ENCODE measurements around the gene CTSE. TPM values are rescaled to one million over a fixed set of nuclear protein-coding genes. Genes with fewer than 3 reads are reported as not detected.

CTSE gene
- total and polyA plus RNA-seq, 2 of the 8 experiments (the other 6 are each of a cell fraction or from before 2014, with no cell fraction given) = 0.03 TPM; not detected in 1

DNA sequence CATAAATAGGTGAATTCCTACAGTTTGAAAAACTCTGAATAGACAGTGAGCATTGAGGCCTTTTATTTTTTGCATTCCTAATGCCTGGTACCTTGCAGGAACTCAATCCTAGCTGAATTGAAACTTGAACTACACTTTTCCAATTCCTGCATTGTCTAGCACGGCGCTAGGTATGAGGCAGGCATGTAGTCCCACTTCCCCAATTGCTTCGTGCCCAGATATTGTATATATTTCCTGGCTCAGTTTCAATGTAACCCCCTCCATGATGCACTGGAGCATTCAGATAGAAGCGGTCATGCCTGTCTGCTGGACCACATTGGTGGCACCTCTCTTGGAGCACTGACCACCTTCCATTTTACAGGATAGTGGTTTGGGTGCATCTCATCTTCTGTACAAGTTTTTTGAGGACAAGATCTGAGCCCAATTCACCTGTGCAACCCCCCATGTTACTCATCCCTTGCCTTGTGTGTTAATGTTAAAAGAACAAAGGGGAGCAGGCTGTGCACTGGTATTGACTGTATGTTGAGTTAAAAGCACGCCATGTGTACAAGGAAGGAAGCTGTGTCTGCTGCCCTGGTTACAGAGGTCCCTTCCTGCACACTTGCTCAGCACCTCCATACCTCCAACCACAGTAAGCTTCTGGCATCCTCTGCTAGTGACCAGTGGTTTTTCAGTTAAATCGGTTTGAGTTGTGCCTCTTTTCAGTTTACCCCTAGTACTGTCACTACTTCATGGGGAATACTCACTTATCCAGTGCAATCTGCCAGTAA lies 10.5 kb downstream of the CTSE start:
- no peaks in the 10 kb centered on the region for H4K20me1 ChIP-seq (replicated peaks in 1 of 2; ENCODE audit: control insufficient read depth in 1 of 2, insufficient read depth in 2 of 2, low read length in 2 of 2)
- no peaks in the 10 kb centered on the region for H3K23me2 ChIP-seq (ENCODE audit: low read depth, low read length)
- no peak overlapping the region for H2BK5ac ChIP-seq (ENCODE audit: low read depth, low read length)
- H4K8ac ChIP-seq (ENCODE audit: extremely low read depth, insufficient read depth, low read length) = no peak overlapping the region
- H3K14ac ChIP-seq (ENCODE audit: insufficient read length) = no peak overlapping the region
- ChIA-PET CTCF (ENCODE audit: partially characterized antibody) (interaction anchor here (0.6 to 1.1 kb wide), 2 partner anchors 14 to 88 kb away, joined by 3 read pairs; no protein-coding TSS in a partner anchor), POLR2A (ENCODE audit: partially characterized antibody) (no interaction called here)
- no peak overlapping the region for H2AFZ ChIP-seq (ENCODE audit: low read length)
- H3K23ac ChIP-seq (ENCODE audit: insufficient read length) = no peak overlapping the region
- no peak overlapping the region for H2BK15ac ChIP-seq (ENCODE audit: low read length)
- no peak overlapping the region for H2AK5ac ChIP-seq (ENCODE audit: low read depth, low read length)
- H3K4ac ChIP-seq (replicated peaks; ENCODE audit: insufficient read length, low read depth, low read length) = no peak overlapping the region
- H3K79me2 ChIP-seq (ENCODE audit: control insufficient read depth in 1 of 2, insufficient read depth in 2 of 2, low read length in 2 of 2) = no peaks in the 10 kb centered on the region
- no peak overlapping the region for H2BK120ac ChIP-seq (replicated peaks; ENCODE audit: low read depth, low read length)
- no peak overlapping the region for H3K9ac ChIP-seq (replicated peaks in 1 of 4; ENCODE audit: extremely low read depth in 1 of 4, low read depth in 3 of 4, low read length in 3 of 4)
- no peak overlapping the region for H4K5ac ChIP-seq (ENCODE audit: insufficient read length, low read depth, low read length)
- H2BK20ac ChIP-seq (ENCODE audit: low read length) = no peak overlapping the region
- H3K4me1 ChIP-seq (replicated peaks in 1 of 4; ENCODE audit: control insufficient read depth in 3 of 4, insufficient read depth in 4 of 4, low read length in 3 of 4) = no peaks in the 10 kb centered on the region
- H3K9me3 ChIP-seq (ENCODE audit: insufficient read depth in 2 of 2, low read depth in 1 of 2, low read length in 1 of 2) = no peaks in the 10 kb centered on the region
- H4K91ac ChIP-seq (replicated peaks; ENCODE audit: insufficient read length, low read length) = no peak overlapping the region
- H3K36me3 ChIP-seq (ENCODE audit: control insufficient read depth in 2 of 4, insufficient read depth in 4 of 4, low read length in 3 of 4) = no peaks in the 10 kb centered on the region
- no peak overlapping the region for H3K4me2 ChIP-seq (ENCODE audit: insufficient read depth in 1 of 2, low read depth in 2 of 2, low read length in 2 of 2)
- H2BK12ac ChIP-seq (ENCODE audit: low read depth, low read length) = no peak overlapping the region
- TF ChIP-seq POLR2A (IDR thresholded peaks at IDR 0.05; ENCODE audit: control extremely low read depth in 1 of 2, low read depth in 2 of 2, low read length in 2 of 2) = no peak
- no peak for TF ChIP-seq SAP30 (IDR thresholded peaks at IDR 0.05; ENCODE audit: insufficient read depth, insufficient replicate concordance, low read length)
- TF ChIP-seq, protein P1, sequence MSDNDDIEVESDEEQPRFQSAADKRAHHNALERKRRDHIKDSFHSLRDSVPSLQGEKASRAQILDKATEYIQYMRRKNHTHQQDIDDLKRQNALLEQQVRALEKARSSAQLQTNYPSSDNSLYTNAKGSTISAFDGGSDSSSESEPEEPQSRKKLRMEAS (IDR thresholded peaks at IDR 0.05) = no peak
- TF ChIP-seq NRF1 (IDR thresholded peaks at IDR 0.05; ENCODE audit: low read depth, low read length) = no peak
- no peak for TF ChIP-seq JUND (IDR thresholded peaks at IDR 0.05; ENCODE audit: low read length)
- TF ChIP-seq CBX8 (IDR thresholded peaks at IDR 0.05; ENCODE audit: borderline replicate concordance, low read depth, low read length) = no peak
- FAIRE-seq (no peak), DNase-seq (ENCODE audit: low read depth in 1 of 2, low spot score in 2 of 2) (no peak)
- no peak overlapping the region for H3K4me3 ChIP-seq (ENCODE audit: extremely low read depth in 1 of 4, insufficient read depth in 2 of 4, low read depth in 3 of 4, low read length in 4 of 4)
- H3K79me1 ChIP-seq (ENCODE audit: low read depth, low read length) = no peaks in the 10 kb centered on the region
- H3K18ac ChIP-seq (ENCODE audit: extremely low read depth, low read length) = no peak overlapping the region
- no peak overlapping the region for H3K56ac ChIP-seq (replicated peaks; ENCODE audit: insufficient read length, low read depth, low read length)
- WGBS, 2 experiments (ENCODE audit: extremely low coverage in 1 of 2, insufficient coverage in 1 of 2, insufficient read length in 1 of 2, insufficient replicate concordance in 2 of 2, low coverage in 1 of 2, low lambda C conversion rate in 2 of 2, missing lambda C conversion rate in 1 of 2) = 87% methylated on average over 6 of the region's 6 CpGs; no CpG with 5 or more reads in 1 of the 2 experiments
- H3K27me3 ChIP-seq (replicated peaks in 1 of 4; ENCODE audit: control insufficient read depth in 3 of 4, extremely low read depth in 1 of 4, insufficient read depth in 3 of 4, low read length in 3 of 4) = 0 out of 7 replicates have a peak, but pooled peaks cover 0 to 1% (median 0%) of the 10 kb centered on the region in 4 experiments
- H3K27ac ChIP-seq (ENCODE audit: low read depth, low read length) = no peak overlapping the region

Measured in H1 (cell line).